Stimulated activated CD4-positive, alpha-beta T cell treated with anti-CD3 and anti-CD28 coated beads, Interleukin-12 subunit alpha, Interleukin-12 subunit beta, amount 100 ng/mL, for 24 hours (primary cell): ENCODE data around the gene ARL6IP5.

Experiments
- DNase-seq, 2 experiments: peaks; one replicate each; pipeline ENCODE4 v3.0.0-alpha.2; 2020; ENCODE audit warnings: low read depth in 2 of 2

ARL6IP5 gene, protein sequence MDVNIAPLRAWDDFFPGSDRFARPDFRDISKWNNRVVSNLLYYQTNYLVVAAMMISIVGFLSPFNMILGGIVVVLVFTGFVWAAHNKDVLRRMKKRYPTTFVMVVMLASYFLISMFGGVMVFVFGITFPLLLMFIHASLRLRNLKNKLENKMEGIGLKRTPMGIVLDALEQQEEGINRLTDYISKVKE

GRCh38 chr3:69084326-69085167 is at the start of gene ARL6IP5:
ARL6IP5 (plus strand) TSS chr3:69084937; CDS start chr3:69085048, 111 bp downstream.
- DNase-seq: peak; percentile 79 to 86

DNA sequence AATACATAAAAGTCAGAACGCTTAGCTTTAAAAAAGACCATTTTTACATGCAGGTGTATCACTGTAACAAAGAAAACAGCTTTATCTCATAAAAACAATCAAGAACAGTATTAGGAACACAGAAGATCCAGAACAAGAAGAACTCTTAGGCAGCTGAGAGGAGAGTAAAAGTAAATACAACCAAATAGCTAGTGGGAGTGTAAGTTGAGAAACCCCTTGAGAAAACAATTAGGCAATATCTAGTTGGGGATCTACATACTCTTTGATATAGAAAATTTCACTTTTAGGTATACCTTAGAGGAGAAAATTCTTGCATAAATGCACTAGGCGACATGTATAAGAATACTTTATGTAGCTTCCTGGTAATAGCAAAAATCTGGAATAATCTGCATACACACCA is 40.1 kb upstream of the ARL6IP5 start:
- no peak for DNase-seq

GRCh38 chr3:69048990-69049389 is 35.7 kb upstream of the ARL6IP5 start:
- DNase-seq: no peak

GRCh38 chr3:69051756-69052471 is 32.8 kb upstream of the ARL6IP5 start, which contains the start of gene TMF1:
TMF1 (minus strand) TSS chr3:69052333; CDS start chr3:69052086, 247 bp downstream.
- DNase-seq: peak; percentile 94 to 97

DNA sequence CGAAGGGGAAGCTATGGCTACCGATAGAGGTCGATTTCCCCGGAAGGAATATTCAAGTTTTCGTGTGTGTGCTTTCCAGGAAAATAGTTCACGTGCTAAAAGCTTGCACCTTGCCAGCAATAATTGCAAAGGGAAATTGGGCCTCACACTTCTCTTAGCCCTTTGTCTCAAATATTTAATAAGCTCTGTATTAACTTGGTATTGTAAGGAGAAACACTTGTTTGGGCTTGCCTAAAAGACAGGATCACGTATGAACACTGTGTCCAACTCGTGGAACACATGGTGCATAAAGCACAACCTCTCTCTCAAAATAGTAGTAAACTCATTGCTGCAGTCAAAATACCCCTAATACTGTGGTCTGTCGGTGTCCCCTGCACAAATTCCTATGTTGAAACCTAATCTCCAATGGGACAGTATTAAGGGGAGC is 32.3 kb upstream of the ARL6IP5 start:
- DNase-seq: no peak

DNA sequence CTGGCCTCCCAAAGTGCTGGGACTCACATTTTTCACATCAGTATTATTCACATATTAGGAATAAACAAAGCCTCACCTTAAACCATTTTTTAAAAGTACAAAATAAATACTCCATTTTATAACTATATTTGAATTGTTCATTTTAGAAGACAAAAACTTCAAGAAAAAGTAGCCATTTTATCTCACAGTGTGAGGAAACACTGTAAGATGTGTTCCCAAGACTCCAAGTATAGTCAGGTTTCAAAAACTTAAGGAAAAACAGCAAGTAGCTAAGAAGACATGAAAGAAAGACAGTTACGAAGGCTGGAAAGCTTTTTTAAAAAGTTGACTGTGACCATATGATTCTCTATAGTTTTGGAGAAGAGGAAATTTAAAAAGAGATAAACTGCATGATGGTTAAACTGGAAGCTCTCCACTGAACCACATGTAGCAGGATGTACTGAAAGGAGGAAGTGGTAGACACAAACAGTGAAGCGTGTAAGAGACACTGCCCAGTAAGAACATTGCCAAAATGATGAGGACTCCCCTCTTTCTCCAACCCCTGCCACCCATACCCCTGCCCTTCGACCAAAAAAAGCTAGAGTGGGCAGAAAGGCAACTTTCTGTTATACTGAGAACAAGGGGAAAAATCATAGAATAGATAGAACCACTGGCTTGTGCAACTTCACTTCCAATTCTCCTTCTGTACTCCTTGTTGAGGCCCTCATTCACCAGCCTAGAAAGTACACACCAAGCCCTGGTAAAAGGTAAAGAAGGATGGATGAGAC is 26.4 kb upstream of the ARL6IP5 start:
- DNase-seq: no peak

DNA sequence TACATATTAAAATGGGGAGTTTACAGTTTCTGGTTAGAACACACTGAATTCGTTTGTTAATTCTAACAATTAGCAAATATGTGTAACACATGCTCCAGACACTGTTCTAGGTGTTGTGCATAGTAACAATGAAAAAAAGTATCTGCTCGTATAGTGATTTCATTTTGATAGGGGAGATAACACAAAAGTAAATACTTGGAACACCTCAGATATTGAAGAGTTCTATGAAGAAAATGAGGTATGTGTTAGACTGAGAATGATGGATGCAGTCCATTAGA is 25.9 kb upstream of the ARL6IP5 start:
- DNase-seq: no peak

DNA sequence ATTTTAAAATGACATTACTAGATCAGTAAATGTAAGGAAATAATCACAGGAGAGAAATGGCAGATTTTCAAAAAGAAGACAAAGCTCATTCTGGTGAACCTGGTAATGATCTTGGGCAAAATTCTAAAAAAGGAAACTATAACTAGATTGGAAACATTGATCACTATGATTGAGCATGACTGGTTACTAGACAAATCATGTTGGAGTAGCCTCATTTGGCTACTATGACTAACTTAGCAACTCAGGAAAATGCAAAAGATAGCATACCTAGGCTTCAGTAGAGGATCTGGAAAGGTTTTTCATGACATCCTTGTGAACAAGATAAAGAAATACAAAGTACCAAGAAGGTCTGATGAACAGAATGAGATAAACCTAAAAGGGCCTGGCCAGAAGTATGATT is 25.0 kb upstream of the ARL6IP5 start:
- DNase-seq: no peak

DNA sequence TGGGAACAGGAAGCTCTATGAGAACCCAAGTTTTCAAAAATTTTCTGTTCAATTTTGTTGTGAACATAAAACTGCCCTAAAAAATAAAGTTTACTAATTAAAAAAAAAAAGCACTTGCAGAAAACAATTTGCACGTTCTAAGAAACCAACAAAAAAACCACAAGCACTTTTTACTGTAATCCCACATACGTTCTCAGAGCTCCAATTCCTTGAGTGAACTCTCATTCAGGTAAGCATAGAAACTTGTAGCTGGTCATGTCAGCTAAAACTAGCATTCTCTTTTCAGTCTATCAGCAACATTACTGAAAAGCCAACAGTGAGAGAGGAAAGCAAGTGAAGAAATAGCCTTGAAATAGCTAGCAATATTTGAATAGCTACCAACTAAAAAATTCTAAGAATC is 21.1 kb upstream of the ARL6IP5 start:
- no peak for DNase-seq

GRCh38 chr3:69065318-69065964 is 19.3 kb upstream of the ARL6IP5 start:
- DNase-seq: no peak

- DNase-seq: no peak
These were observed 18.6 kb upstream of the ARL6IP5 start for GRCh38 chr3:69066121-69066520.

- DNase-seq: no peak
These were observed 11.8 kb upstream of the ARL6IP5 start for GRCh38 chr3:69072928-69073327.

DNA sequence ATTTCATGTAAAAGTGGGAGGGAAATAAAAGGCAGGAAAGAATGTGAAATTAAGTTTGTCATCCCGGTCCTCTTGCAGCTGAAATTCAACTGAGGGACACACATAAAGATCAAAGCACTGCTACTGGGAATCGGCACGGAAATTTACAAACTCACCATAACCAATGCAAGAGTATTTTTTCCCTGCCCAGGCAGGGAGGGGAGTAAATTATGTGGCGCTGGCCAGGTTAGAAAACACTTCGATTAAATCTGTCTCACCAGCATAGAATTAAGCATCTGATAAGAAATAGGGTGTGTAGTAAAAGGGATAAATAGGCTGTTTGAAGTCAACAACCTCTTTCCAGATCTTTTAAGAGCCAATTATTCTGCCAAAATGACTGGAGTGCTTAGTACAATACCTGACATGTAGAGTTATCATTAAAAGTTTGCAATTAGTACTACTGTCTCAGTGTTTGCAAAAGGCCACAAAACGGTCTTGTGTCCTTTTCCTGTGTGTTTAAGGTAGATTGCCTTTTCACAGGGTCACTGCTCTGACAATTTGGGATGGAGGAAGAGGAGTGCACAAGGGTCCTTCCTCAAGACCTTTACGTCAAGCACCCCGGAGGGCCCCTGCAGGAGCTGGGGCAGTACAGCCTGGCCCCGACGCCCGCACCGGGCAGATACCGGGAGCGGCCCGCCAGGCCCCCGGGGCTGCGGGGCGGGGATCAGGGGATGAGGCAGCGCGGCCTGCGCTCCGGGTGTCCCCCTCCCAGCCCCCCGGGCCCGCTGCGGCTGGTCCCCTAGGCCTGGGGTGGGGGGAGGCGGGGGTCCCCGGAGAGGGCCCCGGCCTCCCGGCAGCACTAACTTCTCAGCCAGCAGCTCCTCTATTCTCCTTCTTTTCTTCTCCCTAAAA is 5.2 kb upstream of the ARL6IP5 start:
- DNase-seq: no peak

GRCh38 chr3:69080233-69080920 is 4.4 kb upstream of the ARL6IP5 start, which contains the start of gene UBA3:
UBA3 (minus strand) TSS chr3:69080365; CDS start chr3:69080353, 12 bp downstream.
- DNase-seq: peak; percentile 87 to 92

DNA sequence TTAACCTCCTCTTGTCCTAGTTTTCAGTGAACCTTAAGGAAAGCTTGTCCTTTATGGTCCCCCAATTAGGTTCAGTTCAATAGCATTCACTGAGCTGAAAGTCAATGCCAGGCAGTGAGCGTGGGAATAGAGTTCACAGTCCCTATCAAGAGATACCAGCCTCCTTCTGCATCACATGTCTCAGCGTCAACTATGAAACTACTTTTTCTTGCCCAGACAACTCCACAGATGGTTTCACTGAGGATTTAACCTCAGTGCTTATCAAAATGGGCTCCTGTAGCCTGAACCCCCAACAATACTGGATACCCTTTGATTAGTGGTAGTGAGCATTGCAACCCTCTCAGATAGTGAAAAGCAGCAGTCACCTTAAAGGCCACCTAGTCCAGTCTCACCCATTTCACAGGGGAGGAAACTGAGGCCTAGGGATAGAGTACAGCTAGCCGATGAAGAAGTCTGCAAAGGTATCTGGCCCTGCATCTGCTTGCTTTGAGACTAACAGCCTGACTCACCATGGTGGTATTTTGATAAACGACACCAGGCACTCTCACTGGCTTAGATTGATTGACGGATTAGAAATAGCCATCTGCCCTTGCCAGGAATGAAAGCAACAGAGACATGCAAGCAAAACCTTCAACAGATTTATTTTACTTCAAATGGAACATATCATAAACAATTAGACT is 3.0 kb upstream of the ARL6IP5 start:
- DNase-seq: no peak

- no peak for DNase-seq
These were observed 2.4 kb upstream of the ARL6IP5 start for GRCh38 chr3:69082361-69082760.

- DNase-seq: peak; percentile 60 to 64
These were observed 1.9 kb upstream of the ARL6IP5 start for GRCh38 chr3:69082805-69083204.

DNA sequence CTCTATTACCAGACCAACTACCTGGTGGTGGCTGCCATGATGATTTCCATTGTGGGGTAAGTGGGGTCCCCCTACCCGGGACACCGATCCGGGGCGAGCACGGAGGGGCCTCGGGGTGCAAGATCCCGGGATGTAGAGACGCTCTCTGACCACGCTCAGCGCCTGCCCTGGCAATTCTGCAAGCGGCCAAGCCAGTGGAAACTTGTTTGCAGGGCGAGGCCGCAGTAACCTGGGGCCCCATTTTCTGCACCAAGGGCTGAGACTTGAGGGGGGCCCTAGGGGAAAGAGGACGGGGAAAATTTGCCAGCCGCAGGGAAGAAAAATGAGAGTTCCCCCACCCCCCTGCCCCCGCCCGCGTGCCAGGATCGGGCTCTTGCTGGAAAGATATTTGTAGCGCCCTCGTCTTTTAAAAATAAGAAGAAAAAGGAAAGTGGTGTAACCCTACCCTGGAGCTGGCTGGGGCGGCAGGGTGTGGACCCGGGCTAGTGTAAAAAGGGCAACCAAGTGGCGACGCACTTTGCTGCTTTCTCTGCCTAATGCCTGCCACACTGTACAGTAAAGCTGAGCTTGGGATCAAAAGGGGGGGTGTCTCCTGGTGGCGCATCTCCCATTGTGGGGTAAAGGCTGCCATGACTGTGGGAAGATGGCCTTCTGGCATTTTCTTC is 563 bp downstream of the ARL6IP5 start:
- no peak for DNase-seq
